ENCODE results near the gene ANKRD13B.

Gene ANKRD13B

GRCh38 chr17:29570521-29570920 is 22.4 kb upstream of the ANKRD13B start:
- peaks cover 3 to 47% of the 10 kb centered on the region in 2 experiments for H3K36me3 ChIP-seq (ENCODE audit: control insufficient read depth in 2 of 2, insufficient read depth in 1 of 2, low read length in 2 of 2)
- no peaks in the 10 kb centered on the region for H3K9me3 ChIP-seq (ENCODE audit: control insufficient read depth, insufficient read depth, low read depth, low read length)
- POLR2A ChIA-PET, result interaction anchor here (0.6 to 1.5 kb wide), 2 partner anchors 48 to 181 kb away, joined by 3 to 4 read pairs; partner anchors contain the start of gene TAOK1
- no peak overlapping the region for H3K4me3 ChIP-seq (ENCODE audit: low read depth, low read length)
- peaks cover 12% of the 10 kb centered on the region for H3K4me1 ChIP-seq (ENCODE audit: control insufficient read depth, insufficient read depth, low read length)
- TF ChIP-seq ZNF600 (tag by site-specific recombination; IDR thresholded peaks at IDR 0.05) (no peak), ZNF211 (tag by site-specific recombination; IDR thresholded peaks at IDR 0.05; ENCODE audit: low read depth) (no peak), ZNF404 (tag by site-specific recombination; IDR thresholded peaks at IDR 0.05) (no peak), ZNF114 (tag by site-specific recombination; IDR thresholded peaks at IDR 0.05) (no peak), ZBTB48 (tag by site-specific recombination; IDR thresholded peaks at IDR 0.05) (no peak), ZNF416 (tag by site-specific recombination; IDR thresholded peaks at IDR 0.05) (no peak), ZNF548 (tag by site-specific recombination; IDR thresholded peaks at IDR 0.05) (no peak), RBAK (tag by site-specific recombination; IDR thresholded peaks at IDR 0.05) (no peak), OVOL3 (tag by site-specific recombination; IDR thresholded peaks at IDR 0.05) (no peak), ZNF768 (tag by site-specific recombination; IDR thresholded peaks at IDR 0.05) (no peak), ZEB2 (tag by site-specific recombination; IDR thresholded peaks at IDR 0.05) (no peak), KLF16 (tag by site-specific recombination; IDR thresholded peaks at IDR 0.05) (no peak), ZNF174 (tag by site-specific recombination; IDR thresholded peaks at IDR 0.05) (no peak), ZNF274 (IDR thresholded peaks at IDR 0.05; ENCODE audit: low read length) (no peak), ZNF274 (tag by site-specific recombination; IDR thresholded peaks at IDR 0.05; ENCODE audit: borderline replicate concordance) (no peak), ZFP3 (tag by site-specific recombination; IDR thresholded peaks at IDR 0.05; ENCODE audit: low read depth) (no peak)
- TF ChIP-seq, protein P1, sequence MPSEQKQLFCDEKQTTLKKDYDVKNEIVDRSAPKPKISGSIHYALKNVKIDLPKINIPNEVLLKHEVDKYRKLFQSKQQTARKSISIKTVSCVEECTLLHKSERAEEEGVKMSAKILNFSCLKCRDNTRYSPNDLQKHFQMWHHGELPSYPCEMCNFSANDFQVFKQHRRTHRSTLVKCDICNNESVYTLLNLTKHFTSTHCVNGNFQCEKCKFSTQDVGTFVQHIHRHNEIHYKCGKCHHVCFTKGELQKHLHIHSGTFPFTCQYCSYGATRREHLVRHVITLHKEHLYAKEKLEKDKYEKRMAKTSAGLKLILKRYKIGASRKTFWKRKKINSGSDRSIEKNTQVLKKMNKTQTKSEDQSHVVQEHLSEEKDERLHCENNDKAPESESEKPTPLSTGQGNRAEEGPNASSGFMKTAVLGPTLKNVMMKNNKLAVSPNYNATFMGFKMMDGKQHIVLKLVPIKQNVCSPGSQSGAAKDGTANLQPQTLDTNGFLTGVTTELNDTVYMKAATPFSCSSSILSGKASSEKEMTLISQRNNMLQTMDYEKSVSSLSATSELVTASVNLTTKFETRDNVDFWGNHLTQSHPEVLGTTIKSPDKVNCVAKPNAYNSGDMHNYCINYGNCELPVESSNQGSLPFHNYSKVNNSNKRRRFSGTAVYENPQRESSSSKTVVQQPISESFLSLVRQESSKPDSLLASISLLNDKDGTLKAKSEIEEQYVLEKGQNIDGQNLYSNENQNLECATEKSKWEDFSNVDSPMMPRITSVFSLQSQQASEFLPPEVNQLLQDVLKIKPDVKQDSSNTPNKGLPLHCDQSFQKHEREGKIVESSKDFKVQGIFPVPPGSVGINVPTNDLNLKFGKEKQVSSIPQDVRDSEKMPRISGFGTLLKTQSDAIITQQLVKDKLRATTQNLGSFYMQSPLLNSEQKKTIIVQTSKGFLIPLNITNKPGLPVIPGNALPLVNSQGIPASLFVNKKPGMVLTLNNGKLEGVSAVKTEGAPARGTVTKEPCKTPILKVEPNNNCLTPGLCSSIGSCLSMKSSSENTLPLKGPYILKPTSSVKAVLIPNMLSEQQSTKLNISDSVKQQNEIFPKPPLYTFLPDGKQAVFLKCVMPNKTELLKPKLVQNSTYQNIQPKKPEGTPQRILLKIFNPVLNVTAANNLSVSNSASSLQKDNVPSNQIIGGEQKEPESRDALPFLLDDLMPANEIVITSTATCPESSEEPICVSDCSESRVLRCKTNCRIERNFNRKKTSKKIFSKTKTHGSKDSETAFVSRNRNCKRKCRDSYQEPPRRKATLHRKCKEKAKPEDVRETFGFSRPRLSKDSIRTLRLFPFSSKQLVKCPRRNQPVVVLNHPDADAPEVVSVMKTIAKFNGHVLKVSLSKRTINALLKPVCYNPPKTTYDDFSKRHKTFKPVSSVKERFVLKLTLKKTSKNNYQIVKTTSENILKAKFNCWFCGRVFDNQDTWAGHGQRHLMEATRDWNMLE (tag by site-specific recombination; conservative IDR thresholded peaks at IDR 0.05; ENCODE audit: low read depth), result no peak
- CTCF ChIA-PET, result interaction anchor here (0.6 to 4.9 kb wide), 5 partner anchors 10 to 522 kb away, joined by 3 to 31 read pairs (median 13); partner anchors contain the start of gene ANKRD13B
- H3K27ac ChIP-seq (ENCODE audit: extremely low read depth, low read depth, low read length), result no peak overlapping the region

DNA sequence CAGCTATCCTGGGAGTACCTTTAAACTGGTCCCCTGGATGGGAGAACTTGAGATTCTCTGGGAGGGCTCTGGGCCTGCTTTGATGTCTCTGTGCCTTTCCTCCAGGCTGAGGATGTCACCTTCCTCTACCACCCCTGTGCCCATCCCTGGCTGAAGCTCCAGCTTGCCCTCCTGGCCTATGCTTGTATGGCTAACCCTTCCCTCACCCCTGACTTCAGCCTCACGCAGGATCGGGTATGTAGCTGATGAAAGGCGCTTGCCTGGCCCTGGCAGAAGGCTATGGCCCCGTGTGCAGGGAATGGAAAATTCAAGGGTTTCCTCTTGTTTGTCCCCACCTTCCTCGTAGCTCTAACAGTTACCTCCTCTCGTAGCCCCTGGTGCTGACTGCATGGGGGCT is 21.4 kb upstream of the ANKRD13B start:
- peaks cover 6% of the 10 kb centered on the region for H3K4me1 ChIP-seq (ENCODE audit: control insufficient read depth, insufficient read depth, low read length)

More for the DNA sequence above, 21.4 kb upstream of the ANKRD13B start:
- Histone ChIP-seq H3K9me3 (ENCODE audit: control insufficient read depth, insufficient read depth, low read depth, low read length) (no peaks in the 10 kb centered on the region), H3K36me3 (ENCODE audit: control insufficient read depth in 2 of 2, insufficient read depth in 1 of 2, low read length in 2 of 2) (peaks cover 3 to 57% of the 10 kb centered on the region in 2 experiments; a peak in 2 of 3 replicates), H3K27ac (ENCODE audit: extremely low read depth, low read depth, low read length) (no peak overlapping the region), H3K4me3 (ENCODE audit: low read depth, low read length) (no peak overlapping the region)
- CTCF ChIA-PET, result interaction anchor here (0.6 to 4.9 kb wide), 5 partner anchors 9 to 201 kb away, joined by 3 to 31 read pairs (median 4); partner anchors contain the start of gene ANKRD13B
- POLR2A ChIA-PET, result no interaction called here
- TF ChIP-seq ZNF76 (tag by site-specific recombination; IDR thresholded peaks at IDR 0.05; ENCODE audit: borderline replicate concordance, low read depth) (no peak), MZF1 (tag by site-specific recombination; IDR thresholded peaks at IDR 0.05; ENCODE audit: borderline replicate concordance) (no peak), ZNF843 (tag by site-specific recombination; IDR thresholded peaks at IDR 0.05) (no peak)
- TF ChIP-seq, protein P1 (tag by site-specific recombination; conservative IDR thresholded peaks at IDR 0.05; ENCODE audit: low read depth), result no peak
